ENCODE measurements around the gene BMPR1A.
"Not testable (repeated sequence)": the region's sequence is repeated elsewhere in the genome, so short reads cannot be mapped to it uniquely, and the experiment has no call there.

Gene BMPR1A

GRCh38 chr10:86898511-86898910 is 142.1 kb downstream of the BMPR1A start:
- DNase-seq = no peak

GRCh38 chr10:86899132-86899531 is 142.7 kb downstream of the BMPR1A start:
- no peak for DNase-seq

DNA sequence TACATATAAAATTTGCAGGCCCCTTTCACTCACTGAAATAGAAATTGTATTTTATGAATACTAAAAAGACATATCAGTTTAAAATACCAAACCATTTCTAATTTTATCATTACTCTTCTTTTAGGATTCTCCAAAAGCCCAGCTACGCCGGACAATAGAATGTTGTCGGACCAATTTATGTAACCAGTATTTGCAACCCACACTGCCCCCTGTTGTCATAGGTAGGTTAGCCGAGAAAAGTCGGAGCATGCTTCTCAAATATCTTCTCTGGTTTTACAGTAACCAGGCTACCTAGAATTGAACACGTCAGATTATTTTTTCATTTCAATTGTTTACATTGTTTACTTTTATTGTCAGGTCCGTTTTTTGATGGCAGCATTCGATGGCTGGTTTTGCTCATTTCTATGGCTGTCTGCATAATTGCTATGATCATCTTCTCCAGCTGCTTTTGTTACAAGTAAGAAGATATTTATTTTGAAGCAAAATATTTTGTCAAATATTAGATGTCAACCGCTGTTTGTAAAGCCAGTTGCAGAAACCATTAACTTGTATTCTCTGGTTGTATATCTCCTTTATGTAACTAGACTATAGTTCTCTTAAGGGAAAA is 143.4 kb downstream of the BMPR1A start:
- no peak for DNase-seq

DNA sequence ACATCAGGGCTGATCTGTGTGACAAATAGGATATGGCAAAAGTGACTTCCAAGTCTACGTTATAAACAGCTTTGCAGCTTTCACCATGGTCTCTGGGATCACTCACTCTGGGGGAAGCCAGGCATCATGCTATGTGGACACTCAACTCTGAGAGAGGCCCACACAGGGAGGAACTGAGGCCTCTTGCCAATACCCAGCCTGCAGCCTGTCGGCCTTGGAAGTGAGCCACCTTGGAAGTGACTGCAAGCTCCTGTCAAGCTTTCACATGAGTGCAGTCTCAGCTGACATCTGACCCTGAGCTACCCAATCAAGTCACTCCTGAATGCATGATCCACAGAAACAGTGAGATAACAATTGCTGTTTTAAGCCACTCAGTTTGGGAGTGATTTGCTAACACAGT is 144.5 kb downstream of the BMPR1A start:
- DNase-seq = no peak

DNA sequence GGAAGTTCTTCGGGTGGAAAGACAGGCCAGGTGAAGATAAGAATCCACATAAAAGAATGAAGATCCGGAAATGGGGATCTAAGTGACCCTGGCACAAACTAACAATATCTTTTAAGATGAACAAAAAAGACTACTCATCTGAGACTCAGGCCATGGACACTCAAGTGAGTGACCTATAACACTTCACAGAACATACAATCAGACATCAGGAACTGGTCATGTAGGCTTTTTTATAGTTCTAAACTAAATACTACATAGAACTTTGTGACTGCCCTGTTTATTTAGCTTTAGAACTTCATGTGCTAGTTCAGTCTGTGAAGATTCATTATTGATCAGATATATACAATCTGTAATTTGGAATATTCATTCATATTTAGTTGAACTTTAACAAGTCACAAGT is 148.2 kb downstream of the BMPR1A start:
- no peak for DNase-seq

GRCh38 chr10:86905429-86905828 is 149.0 kb downstream of the BMPR1A start:
- DNase-seq = no peak

DNA sequence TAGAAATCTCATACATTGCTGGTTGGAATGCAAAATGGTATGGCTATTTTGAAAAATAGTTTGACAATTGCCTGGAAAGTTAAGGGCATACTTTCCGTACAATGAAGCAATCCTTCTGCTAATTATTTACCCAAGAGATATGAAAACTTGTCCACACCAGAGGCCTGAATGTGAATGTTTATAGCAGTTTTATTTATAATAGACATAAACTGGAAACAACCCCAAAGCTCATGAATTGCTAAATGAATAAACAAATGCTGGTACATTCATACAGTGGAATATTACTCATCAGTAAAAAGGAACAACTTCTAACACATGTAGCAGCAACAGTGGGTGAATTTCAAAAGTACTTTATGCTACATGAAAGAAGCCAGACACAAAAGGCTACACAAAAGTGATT is 158.3 kb downstream of the BMPR1A start:
- no peak for DNase-seq

GRCh38 chr10:86918022-86918471 is 161.6 kb downstream of the BMPR1A start:
- no peak for DNase-seq

GRCh38 chr10:86922553-86922961 is 166.1 kb downstream of the BMPR1A start:
- no peak for DNase-seq

DNA sequence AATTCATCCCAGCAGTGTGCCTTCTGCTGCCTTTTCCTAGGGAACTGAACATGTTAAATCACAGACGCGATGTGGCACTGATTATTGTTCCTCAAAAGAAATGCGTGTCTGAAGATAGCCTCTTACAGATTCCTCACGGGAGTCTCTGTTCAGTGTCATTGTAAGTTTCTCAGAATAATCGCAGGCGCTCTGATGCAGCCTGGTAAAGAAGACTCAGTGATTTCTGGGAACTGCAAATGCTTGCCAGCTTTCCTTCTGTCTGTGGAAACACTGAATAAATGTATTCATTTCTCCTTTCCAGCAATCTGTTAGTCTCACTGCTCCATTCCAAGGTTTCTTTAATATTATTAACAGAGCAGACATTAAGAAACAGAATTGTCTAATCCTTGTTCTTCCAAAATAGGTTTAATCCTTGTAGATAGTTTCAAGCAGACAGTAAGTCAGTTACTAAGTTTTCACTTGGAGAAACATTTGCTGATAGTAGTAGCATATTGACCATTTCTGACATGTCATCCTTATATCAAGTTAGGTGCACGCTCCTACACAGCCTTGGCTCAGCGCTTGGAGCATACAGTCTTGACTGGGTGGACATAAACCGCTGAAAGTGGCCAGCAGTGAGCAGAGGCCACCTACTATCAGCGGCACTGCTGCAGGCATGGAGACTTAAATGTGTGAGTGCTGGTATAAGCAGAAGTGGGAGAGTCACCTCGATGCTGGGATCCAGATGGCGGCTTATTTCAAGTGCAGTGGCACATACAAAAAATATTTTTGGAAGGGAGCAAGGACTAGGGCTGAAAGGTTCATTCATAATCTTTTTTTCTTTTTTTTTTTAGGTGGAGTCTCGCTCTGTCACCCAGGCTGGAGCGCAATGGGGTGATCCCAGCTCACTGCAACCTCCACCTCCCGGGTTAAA is 173.3 kb downstream of the BMPR1A start:
- no peak for DNase-seq

- no peak for DNase-seq
These were observed 175.5 kb downstream of the BMPR1A start for GRCh38 chr10:86931872-86932271.

- no peak for DNase-seq
These were observed 176.3 kb downstream of the BMPR1A start for GRCh38 chr10:86932674-86933073.

DNA sequence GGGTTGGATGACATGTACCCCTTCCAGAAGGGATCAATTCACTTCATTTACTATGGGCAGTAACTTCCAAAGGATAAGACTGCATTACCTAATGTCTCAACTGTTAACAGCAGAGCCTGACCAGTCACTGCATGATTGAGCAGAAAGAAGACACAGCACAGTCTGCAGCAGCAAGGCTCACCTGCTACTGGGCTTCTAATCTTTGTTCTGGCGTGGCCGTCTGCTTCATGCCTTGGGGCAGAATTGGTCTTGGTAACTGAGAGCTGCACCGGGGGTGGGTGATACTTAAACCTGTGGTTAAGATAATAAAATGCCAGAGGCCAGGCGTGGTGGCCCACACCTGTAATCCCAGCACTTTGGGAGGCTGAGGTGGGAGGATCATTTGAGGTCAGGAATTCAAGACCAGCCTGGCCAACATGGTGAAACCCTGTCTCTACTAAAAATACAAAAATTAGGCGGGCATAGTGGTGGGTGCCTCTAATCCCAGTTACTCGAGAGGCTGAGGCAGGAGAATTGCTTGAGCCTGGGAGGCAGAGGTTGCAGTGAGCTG is 177.8 kb downstream of the BMPR1A start:
- DNase-seq = not testable (repeated sequence)

DNA sequence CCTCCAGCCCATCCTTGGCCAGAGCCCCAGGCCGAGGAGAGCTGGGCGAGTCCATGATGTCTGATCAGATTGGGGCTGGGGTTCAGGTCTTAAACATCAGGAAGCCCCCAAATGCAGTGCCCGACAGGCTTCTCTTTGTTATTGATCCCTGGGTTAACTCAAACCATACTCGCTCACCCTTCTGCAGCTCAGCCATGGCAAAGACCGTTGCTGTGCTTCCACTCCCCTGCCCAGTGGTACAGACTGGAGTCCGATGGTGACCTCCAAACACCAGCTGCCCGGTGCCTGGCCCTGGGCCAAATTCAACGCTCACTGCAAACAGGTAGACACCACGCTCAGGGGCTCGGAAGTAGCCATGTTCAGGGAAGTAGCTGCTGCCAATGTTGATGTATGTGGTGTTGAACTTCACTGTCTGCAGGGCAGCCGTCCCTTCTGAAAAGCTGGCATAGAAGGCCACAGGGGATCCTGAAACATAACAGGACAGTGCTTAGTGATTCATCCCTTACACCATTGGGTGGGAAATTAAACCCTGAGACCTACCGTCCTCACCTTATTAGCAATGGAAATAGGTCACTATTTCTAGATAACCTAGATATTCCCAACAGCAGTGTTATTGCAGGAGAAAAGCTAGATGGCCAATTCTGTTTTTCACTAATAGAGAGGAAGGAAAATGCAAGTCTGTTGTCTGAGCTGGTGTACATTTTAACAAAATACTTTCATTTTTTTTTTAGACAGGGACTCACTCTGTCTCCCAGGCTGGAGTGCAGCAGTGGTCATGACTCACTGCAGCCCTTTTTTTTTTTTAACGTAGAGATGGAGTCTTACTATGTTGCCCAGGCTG is 180.5 kb downstream of the BMPR1A start:
- no peak for DNase-seq

GRCh38 chr10:86937502-86938154 is 181.2 kb downstream of the BMPR1A start:
- no peak for DNase-seq

DNA sequence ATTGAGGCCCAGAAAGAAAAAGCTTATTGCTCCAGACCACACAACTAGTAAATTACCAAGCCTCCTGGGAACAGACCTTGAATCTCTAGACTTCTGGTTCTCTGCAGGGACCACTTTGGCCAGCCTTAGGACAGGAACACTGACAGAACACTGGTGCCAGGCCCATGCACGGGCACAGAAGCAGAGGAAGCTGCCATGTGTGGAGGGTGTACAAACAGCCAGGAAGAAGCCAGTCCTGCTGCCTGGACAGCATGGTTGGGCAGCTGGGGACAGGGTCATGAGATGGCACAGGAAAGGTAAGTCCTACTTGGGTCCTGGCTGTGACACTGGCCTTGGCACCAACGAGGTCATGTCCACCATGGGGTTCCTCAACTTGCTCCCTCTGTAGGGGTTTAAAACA is 181.8 kb downstream of the BMPR1A start:
- no peak for DNase-seq

DNA sequence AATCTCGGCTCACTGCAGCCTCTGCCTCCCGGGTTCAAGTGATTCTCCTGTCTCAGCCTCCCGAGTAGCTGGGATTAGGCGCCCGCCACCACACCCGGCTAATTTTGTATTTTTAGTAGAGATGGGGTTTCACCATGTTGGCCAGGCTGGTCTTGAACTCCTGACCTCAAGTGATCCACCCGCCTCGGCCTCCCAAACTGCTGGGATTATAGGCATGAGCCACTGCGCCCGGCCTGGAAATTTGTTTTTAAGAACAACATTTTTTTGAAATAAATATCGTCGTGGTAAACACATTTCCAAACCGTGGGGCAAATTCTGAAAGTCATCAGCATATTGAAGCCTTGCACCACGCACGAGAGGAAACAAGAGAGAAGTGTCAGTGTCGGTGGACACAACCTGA is 183.7 kb downstream of the BMPR1A start:
- DNase-seq = not testable (repeated sequence)

DNA sequence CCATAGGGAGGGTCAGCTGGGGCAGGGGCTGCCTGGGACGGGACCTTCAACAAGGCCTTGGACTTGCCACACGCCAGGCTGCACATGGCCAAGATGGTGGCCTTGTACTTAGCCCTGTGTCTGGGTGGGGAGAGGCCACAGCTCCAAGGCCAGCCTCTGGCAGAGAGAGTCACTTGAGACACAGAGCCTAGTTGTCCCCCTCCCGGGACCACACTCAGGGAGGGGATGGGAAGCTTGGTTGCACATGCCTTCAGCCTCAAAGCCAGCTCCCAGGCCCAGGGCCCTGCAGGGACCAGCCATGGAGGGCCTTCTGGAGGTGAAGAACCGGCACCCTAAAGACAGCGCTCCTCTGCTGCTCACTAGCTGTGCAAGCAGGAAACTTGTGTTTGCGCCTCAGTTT is 184.3 kb downstream of the BMPR1A start:
- no peak for DNase-seq

- no peak for DNase-seq
These were observed 185.0 kb downstream of the BMPR1A start for GRCh38 chr10:86941426-86941825.

DNA sequence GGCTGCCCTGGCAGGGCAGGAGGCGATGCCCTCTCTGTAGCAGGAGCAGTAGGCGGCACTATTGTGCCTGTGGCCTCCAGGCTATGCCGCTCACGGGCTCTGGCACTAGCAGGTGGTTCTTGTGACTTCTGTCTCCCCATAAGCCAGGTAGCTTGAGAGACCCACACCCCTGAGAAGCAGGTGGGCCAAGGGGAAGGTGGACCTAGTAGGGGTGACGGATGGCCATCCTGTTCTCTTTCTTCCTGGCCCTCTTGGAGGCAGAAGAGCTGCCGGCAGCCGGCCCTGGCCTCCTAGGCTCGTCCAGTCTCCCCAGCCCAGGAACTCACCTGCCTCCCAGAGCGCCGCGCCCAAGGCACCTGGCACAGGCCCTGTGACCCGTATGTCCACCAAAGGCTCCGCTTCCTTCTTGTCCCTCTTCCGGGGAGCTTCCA is 185.6 kb downstream of the BMPR1A start:
- no peak for DNase-seq

GRCh38 chr10:86942441-86943315 is 186.3 kb downstream of the BMPR1A start:
- no peak for DNase-seq

Data from NCI-H1092 (cell line).